K562 (cell line): Measurements from ENCODE around the gene UBR4. TPM values are rescaled to one million over a fixed set of nuclear protein-coding genes. Genes with fewer than 3 reads are reported as not detected.

Experiments used
- ATAC-seq: fragments of 200-7000 bp; cut with Tn5 transposase; 3 replicates; pipeline ENCODE4 v1.9.1; 2020; ENCODE audit warnings: moderate library complexity
- BruUV-seq: library from RNA; stranded (reverse); fragments of 400-500 nt; replicated peaks from 2 replicates; lab custom pipeline; 2021; lab: Mats Ljungman, UMichigan
- CTCF ChIA-PET: fragments of 300-600 bp; formaldehyde crosslinking; extraction: SDS; loops from one replicate; lab custom pipeline; 2021; ENCODE audit warnings: low intra/inter-chr PET ratio; lab: Yijun Ruan, JAX
- POLR2A ChIA-PET: fragments of 300-600, 350-650 bp; sonication (Branson Sonifier 250); formaldehyde crosslinking; extraction: SDS; loops from one replicate; lab custom pipeline; 2021; ENCODE audit warnings: antibody characterized with exemption, inconsistent platforms; lab: Yijun Ruan, JAX
- DNase-seq, 4 experiments: peaks; one replicate each; pipeline versions ENCODE4 v3.0.0 to v3.0.0-alpha.2; 2011 to 2018; ENCODE audit warnings: low spot score in 3 of 4, mixed read lengths in 3 of 4; ENCODE audit errors: extremely low read depth in 1 of 4
- FAIRE-seq: peaks from 2 replicates; lab custom pipeline; 2011; peaks lifted over from hg19 to GRCh38; lab: Jason Lieb, UNC
- H2AFZ ChIP-seq: 2 replicates; pipeline ENCODE4 v1.6.0; 2011; ENCODE audit warnings: low read depth, low read length, control low read depth, inconsistent platforms
- H3K27ac ChIP-seq: fragments of 200-600 bp; 3 replicates; pipeline ENCODE4 v1.8.0; 2011; ENCODE audit warnings: low read depth, mild to moderate bottlenecking, control low read depth, inconsistent platforms, low read length, moderate library complexity, mixed read lengths; ENCODE audit errors: extremely low read depth
- H3K27me3 ChIP-seq, 2 experiments: fragments of 300-600 bp in 1 of 2; 2 replicates in 1 of 2; 3 replicates in 1 of 2; pipeline versions ENCODE4 v1.6.0 to v1.8.0; 2011; ENCODE audit warnings: inconsistent platforms in 2 of 2, low read length in 2 of 2, mild to moderate bottlenecking in 1 of 2, mixed read lengths in 1 of 2, moderate library complexity in 1 of 2; ENCODE audit not compliant: control insufficient read depth in 2 of 2, insufficient read depth in 2 of 2
- H3K36me3 ChIP-seq: fragments of 300-600 bp; 3 replicates; pipeline ENCODE4 v1.8.0; 2011; ENCODE audit warnings: mild to moderate bottlenecking, low read length, inconsistent platforms; ENCODE audit not compliant: control insufficient read depth, insufficient read depth
- H3K4me1 ChIP-seq, 2 experiments: fragments of 200-600 bp in 1 of 2; replicated peaks in 1 of 2; 2 replicates in 1 of 2; 3 replicates in 1 of 2; pipeline versions ENCODE4 v1.5.1 to v1.8.0; 2011; ENCODE audit warnings: inconsistent platforms in 2 of 2, low read length in 2 of 2, mild to moderate bottlenecking in 1 of 2, mixed read lengths in 1 of 2, moderate library complexity in 1 of 2; ENCODE audit not compliant: control insufficient read depth in 2 of 2, insufficient read depth in 2 of 2
- H3K4me2 ChIP-seq: 2 replicates; pipeline ENCODE4 v1.6.1; 2011; ENCODE audit warnings: low read length, control low read depth, inconsistent platforms, mixed read lengths; ENCODE audit not compliant: insufficient read depth
- H3K4me3 ChIP-seq: fragments of 200-600 bp; sonication (generic), shearing (Covaris generic); 2 replicates; pipeline ENCODE4 v1.5.1; 2016; ENCODE audit warnings: control low read depth, inconsistent platforms
- H3K79me2 ChIP-seq: fragments of 200-600 bp; 3 replicates; pipeline ENCODE4 v1.8.0; 2011; ENCODE audit warnings: low read length, inconsistent platforms; ENCODE audit not compliant: control insufficient read depth, insufficient read depth
- H3K9ac ChIP-seq, 2 experiments: 2 replicates each; pipeline versions ENCODE4 v1.6.0 to v1.6.1; 2011; ENCODE audit warnings: low read depth in 2 of 2, low read length in 2 of 2, control low read depth in 1 of 2, inconsistent platforms in 1 of 2, mild to moderate bottlenecking in 1 of 2, mixed read lengths in 1 of 2; ENCODE audit not compliant: insufficient read depth in 1 of 2
- H3K9me1 ChIP-seq: one replicate; pipeline ENCODE4 v1.6.0; 2011; ENCODE audit warnings: inconsistent platforms, mild to moderate bottlenecking, low read length, moderate library complexity; ENCODE audit not compliant: control insufficient read depth, insufficient read depth
- H3K9me3 ChIP-seq: replicated peaks from 2 replicates; pipeline ENCODE4 v1.5.1; 2011; ENCODE audit warnings: low read depth, low read length, inconsistent platforms; ENCODE audit not compliant: control insufficient read depth, insufficient read depth
- H4K20me1 ChIP-seq: replicated peaks from 2 replicates; pipeline ENCODE4 v1.6.1; 2011; ENCODE audit warnings: low read length, inconsistent platforms, mixed read lengths; ENCODE audit not compliant: control insufficient read depth, insufficient read depth
- CREM ChIP-seq: IDR thresholded peaks from 2 replicates; pipeline ENCODE4 v1.6.1; 2014; ENCODE audit warnings: antibody characterized with exemption, low read depth
- MITF ChIP-seq: IDR thresholded peaks from 2 replicates; pipeline ENCODE4 v1.6.1; 2014; ENCODE audit warnings: antibody characterized with exemption
- NRF1 ChIP-seq, 2 experiments: fragments of 450-650 bp; IDR thresholded peaks in 1 of 2; conservative IDR thresholded peaks in 1 of 2; 2 replicates each; pipeline ENCODE4 v1.6.1; 2014; ENCODE audit warnings: mild to moderate bottlenecking in 2 of 2
- SLC30A9 ChIP-seq: fragments of 250-450 bp; sonication (Bioruptor Pico); IDR thresholded peaks from 2 replicates; pipeline ENCODE4 v1.8.0; 2022; ENCODE audit warnings: mild to moderate bottlenecking, moderate library complexity
- SMAD4 ChIP-seq: fragments of 250-450 bp; sonication (Bioruptor Pico); conservative IDR thresholded peaks from 2 replicates; pipeline ENCODE4 v1.8.0; 2021; ENCODE audit warnings: inconsistent platforms, mild to moderate bottlenecking, moderate library complexity
- SMC3 ChIP-seq: conservative IDR thresholded peaks from 2 replicates; pipeline ENCODE4 v1.6.1; 2011; ENCODE audit warnings: low read depth, low read length, improper control_type of control experiment; ENCODE audit not compliant: insufficient read depth
- SRSF1 ChIP-seq: fragments of 200-400 bp; formaldehyde crosslinking; IDR thresholded peaks from 2 replicates; pipeline ENCODE4 v1.6.1; 2017; ENCODE audit warnings: mild to moderate bottlenecking, low read depth, low read length, moderate library complexity
- STAT5A ChIP-seq: IDR thresholded peaks from 2 replicates; pipeline ENCODE4 v1.6.1; 2012; ENCODE audit warnings: low read length, inconsistent platforms, borderline replicate concordance
- TGIF2 ChIP-seq: sonication (generic); formaldehyde crosslinking; IDR thresholded peaks from 2 replicates; pipeline ENCODE4 v1.8.1; 2022; ENCODE audit warnings: mild to moderate bottlenecking, missing genetic modification reagents, moderate library complexity
- ZNF324 ChIP-seq: fragments of 250-450 bp; sonication (Bioruptor Pico); IDR thresholded peaks from 2 replicates; pipeline ENCODE4 v1.4.0; 2020; ENCODE audit warnings: mild to moderate bottlenecking
- WGBS: fragments of 100-300 bp; shearing (Covaris generic); methylation state at CpG from one replicate; pipeline ENCODE4 v1.1.6; 2016; ENCODE audit warnings: low coverage, mixed read lengths; ENCODE audit not compliant: insufficient coverage; ENCODE audit errors: missing lambda C conversion rate; 5-methylcytosine and 5-hydroxymethylcytosine counted together
- in situ Hi-C: fragments of 300-500 bp; cut with MboI; formaldehyde crosslinking; loops from 4 replicates; pipeline ENCODE4 v1.15.0; 2018; ENCODE audit warnings: inconsistent platforms, mixed read lengths
- intact Hi-C: fragments of 100-400 bp; cut with micrococcal nuclease; formaldehyde crosslinking; loops from 2 replicates; pipeline ENCODE4 v1.14.2; 2022
- polyA plus RNA-seq, 8 experiments: library from polyadenylated mRNA; depleted of rRNA in 4 of 8; stranded (reverse) in 5 of 8; unstranded in 3 of 8; fragments of >200 nt; fragmentation: Nextera tagmentation in 2 of 8; fragmentation: Illumina TruSeq in 1 of 8; extraction: Ambion mirVana in 2 of 8; extraction: Trizol in 1 of 8; gene quantifications; 2 replicates each; pipeline versions ENCODE4 v1.2.1 to v1.2.3, GENCODE V29; 2011 to 2014; ENCODE audit warnings: inconsistent platforms in 1 of 8, missing spikeins in 1 of 8
- total RNA-seq, 7 experiments: library from RNA; depleted of rRNA in 6 of 7; stranded (reverse); fragments of >200 nt in 6 of 7; fragmentation: Illumina TruSeq in 2 of 7; extraction: Trizol in 2 of 7; gene quantifications; 2 replicates each; pipeline versions ENCODE4 v1.2.1 to v1.2.3, GENCODE V29; 2011 to 2021; ENCODE audit warnings: low replicate concordance in 1 of 7
- TF ChIP-seq, protein P1 (sequence below): IDR thresholded peaks from 3 replicates; pipeline ENCODE4 v1.6.1; 2011; ENCODE audit warnings: borderline replicate concordance, mild to moderate bottlenecking, moderate library complexity; ENCODE audit not compliant: insufficient read length; ENCODE audit errors: extremely low read depth
- TF ChIP-seq, protein P2 (sequence below): sonication (generic); formaldehyde crosslinking; IDR thresholded peaks from 2 replicates; pipeline ENCODE4 v1.9.0; 2022; ENCODE audit warnings: mild to moderate bottlenecking, missing genetic modification reagents

Gene UBR4
- total and polyA plus RNA-seq, 9 of the 15 experiments (the other 6 are each of a cell fraction or from before 2014, with no cell fraction given): 55.4 to 277 (median 123) TPM

- TF ChIP-seq, protein P1, sequence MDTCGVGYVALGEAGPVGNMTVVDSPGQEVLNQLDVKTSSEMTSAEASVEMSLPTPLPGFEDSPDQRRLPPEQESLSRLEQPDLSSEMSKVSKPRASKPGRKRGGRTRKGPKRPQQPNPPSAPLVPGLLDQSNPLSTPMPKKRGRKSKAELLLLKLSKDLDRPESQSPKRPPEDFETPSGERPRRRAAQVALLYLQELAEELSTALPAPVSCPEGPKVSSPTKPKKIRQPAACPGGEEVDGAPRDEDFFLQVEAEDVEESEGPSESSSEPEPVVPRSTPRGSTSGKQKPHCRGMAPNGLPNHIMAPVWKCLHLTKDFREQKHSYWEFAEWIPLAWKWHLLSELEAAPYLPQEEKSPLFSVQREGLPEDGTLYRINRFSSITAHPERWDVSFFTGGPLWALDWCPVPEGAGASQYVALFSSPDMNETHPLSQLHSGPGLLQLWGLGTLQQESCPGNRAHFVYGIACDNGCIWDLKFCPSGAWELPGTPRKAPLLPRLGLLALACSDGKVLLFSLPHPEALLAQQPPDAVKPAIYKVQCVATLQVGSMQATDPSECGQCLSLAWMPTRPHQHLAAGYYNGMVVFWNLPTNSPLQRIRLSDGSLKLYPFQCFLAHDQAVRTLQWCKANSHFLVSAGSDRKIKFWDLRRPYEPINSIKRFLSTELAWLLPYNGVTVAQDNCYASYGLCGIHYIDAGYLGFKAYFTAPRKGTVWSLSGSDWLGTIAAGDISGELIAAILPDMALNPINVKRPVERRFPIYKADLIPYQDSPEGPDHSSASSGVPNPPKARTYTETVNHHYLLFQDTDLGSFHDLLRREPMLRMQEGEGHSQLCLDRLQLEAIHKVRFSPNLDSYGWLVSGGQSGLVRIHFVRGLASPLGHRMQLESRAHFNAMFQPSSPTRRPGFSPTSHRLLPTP: no peak
- no peak for TF ChIP-seq TGIF2 (CRISPR knock-in tag)
- TF ChIP-seq SMC3: no peak
- TF ChIP-seq NRF1 (conservative IDR thresholded peaks at IDR 0.05 in 1 of 2, IDR thresholded peaks at IDR 0.05 in 1 of 2): no peak
- TF ChIP-seq CREM: no peak
- no peak for TF ChIP-seq MITF
- no peak for TF ChIP-seq STAT5A
- TF ChIP-seq, protein P2, sequence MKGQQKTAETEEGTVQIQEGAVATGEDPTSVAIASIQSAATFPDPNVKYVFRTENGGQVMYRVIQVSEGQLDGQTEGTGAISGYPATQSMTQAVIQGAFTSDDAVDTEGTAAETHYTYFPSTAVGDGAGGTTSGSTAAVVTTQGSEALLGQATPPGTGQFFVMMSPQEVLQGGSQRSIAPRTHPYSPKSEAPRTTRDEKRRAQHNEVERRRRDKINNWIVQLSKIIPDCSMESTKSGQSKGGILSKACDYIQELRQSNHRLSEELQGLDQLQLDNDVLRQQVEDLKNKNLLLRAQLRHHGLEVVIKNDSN (CRISPR knock-in tag): no peak
- no peak for TF ChIP-seq SMAD4
- no peak for TF ChIP-seq SLC30A9 (CRISPR knock-in tag)
- no peak for TF ChIP-seq ZNF324 (CRISPR knock-in tag)
- no peak for TF ChIP-seq SRSF1
- CTCF ChIA-PET: no interaction called here
- H3K36me3 ChIP-seq: peaks cover 100% of the 10 kb centered on the region
- H2AFZ ChIP-seq: no peak overlapping the region
- H3K4me1 ChIP-seq: no peaks in the 10 kb centered on the region
- in situ Hi-C loops: no loop called here
- H3K9ac ChIP-seq: no peak overlapping the region
- no peak overlapping the region for H3K4me3 ChIP-seq
- H3K27me3 ChIP-seq: no peaks in the 10 kb centered on the region
- H3K9me3 ChIP-seq: no peaks in the 10 kb centered on the region
- BruUV-seq: no TSS peak
- H3K79me2 ChIP-seq: no peaks in the 10 kb centered on the region
- WGBS: 95% methylated on average over 1 of the region's 1 CpG
- ATAC-seq (no peak), FAIRE-seq (no peak), DNase-seq (no peak)
- intact Hi-C loops: no loop called here
- H3K27ac ChIP-seq: no peak overlapping the region
- no peak overlapping the region for H3K4me2 ChIP-seq
- no peaks in the 10 kb centered on the region for H4K20me1 ChIP-seq
- H3K9me1 ChIP-seq: no peaks in the 10 kb centered on the region
- POLR2A ChIA-PET: interaction anchor here (1.3 to 2.8 kb wide), 3 partner anchors 11 to 47 kb away, joined by 3 to 10 read pairs (median 7); no protein-coding TSS in a partner anchor
Observed at GRCh38 chr1:19163261-19163660, 46.8 kb downstream of the UBR4 start.
